ENCODE measurements around the gene CLCA2. TPM values are rescaled to one million over a fixed set of nuclear protein-coding genes. Genes with fewer than 3 reads are reported as not detected.

The CLCA2 gene
- total RNA-seq (ENCODE audit: low replicate concordance): not detected in 2 replicates

- no peaks in the 10 kb centered on the region for H4K20me1 ChIP-seq (ENCODE audit: low read depth)
- Mint-ChIP-seq H3K27ac (no peak within 1 kb of the TSS), H3K36me3 (no peaks in the 10 kb centered on the region), H3K9me3 (no peaks in the 10 kb centered on the region), H3K4me1 (peaks cover 5% of the 10 kb centered on the region), H3K27me3 (ENCODE audit: insufficient read depth, low read depth) (no peaks in the 10 kb centered on the region), H3K4me3 (no peak within 1 kb of the TSS)
- no peak within 1 kb of the TSS for H3K27ac ChIP-seq
- no peaks in the 10 kb centered on the region for H3K79me2 ChIP-seq (ENCODE audit: low read depth)
- no peak for TF ChIP-seq EZH2 (IDR thresholded peaks at IDR 0.05)
- TF ChIP-seq CTCF (IDR thresholded peaks at IDR 0.05): no peak
- TF ChIP-seq EZH2phosphoT487 (IDR thresholded peaks at IDR 0.05): no peak
- no peaks in the 10 kb centered on the region for H3K27me3 ChIP-seq
- H3K36me3 ChIP-seq: no peaks in the 10 kb centered on the region
- no peak for DNase-seq (ENCODE audit: low spot score)
- H3K9ac ChIP-seq: no peak within 1 kb of the TSS
- H3K4me2 ChIP-seq: no peak within 1 kb of the TSS
- no peaks in the 10 kb centered on the region for H3K9me3 ChIP-seq (ENCODE audit: low read depth)
- no peaks in the 10 kb centered on the region for H3K4me1 ChIP-seq
- no peak within 1 kb of the TSS for H3K4me3 ChIP-seq
- no peak within 1 kb of the TSS for H2AFZ ChIP-seq (replicated peaks)
- H3F3A ChIP-seq (ENCODE audit: low read depth): no peaks in the 10 kb centered on the region
Observed at GRCh38 chr1:86423873-86424272, at the start of gene CLCA2. TSS of gene CLCA2 (plus strand) at chr1:86424171. CDS start at chr1:86424248, 77 bp downstream.

GRCh38 chr1:86375688-86376087 lies 48.3 kb upstream of the CLCA2 start:
- H3K4me3 Mint-ChIP-seq: no peak overlapping the region
- Histone ChIP-seq H3K36me3 (peaks cover 9% of the 10 kb centered on the region), H3F3A (ENCODE audit: low read depth) (no peaks in the 10 kb centered on the region), H3K27ac (no peak overlapping the region), H3K79me2 (ENCODE audit: low read depth) (no peaks in the 10 kb centered on the region), H3K27me3 (no peaks in the 10 kb centered on the region), H3K4me2 (no peak overlapping the region), H3K9ac (no peak overlapping the region), H4K20me1 (ENCODE audit: low read depth) (no peaks in the 10 kb centered on the region), H3K4me3 (no peak overlapping the region), H3K4me1 (no peaks in the 10 kb centered on the region), H3K9me3 (ENCODE audit: low read depth) (no peaks in the 10 kb centered on the region), H2AFZ (replicated peaks) (no peak overlapping the region)
- no peaks in the 10 kb centered on the region for H3K4me1 Mint-ChIP-seq
- DNase-seq (ENCODE audit: low spot score): no peak
- no peak overlapping the region for H3K27ac Mint-ChIP-seq
- H3K27me3 Mint-ChIP-seq (ENCODE audit: insufficient read depth, low read depth): peaks cover 2% of the 10 kb centered on the region
- peaks cover 22% of the 10 kb centered on the region for H3K9me3 Mint-ChIP-seq
- peaks cover 31% of the 10 kb centered on the region for H3K36me3 Mint-ChIP-seq
- TF ChIP-seq CTCF (IDR thresholded peaks at IDR 0.05): no peak
- TF ChIP-seq EZH2phosphoT487 (IDR thresholded peaks at IDR 0.05): no peak
- no peak for TF ChIP-seq EZH2 (IDR thresholded peaks at IDR 0.05)

GRCh38 chr1:86377341-86377740 lies 46.6 kb upstream of the CLCA2 start:
- peaks cover 22% of the 10 kb centered on the region for H3K9me3 Mint-ChIP-seq
- no peak overlapping the region for H3K4me3 ChIP-seq

More at GRCh38 chr1:86377341-86377740, 46.6 kb upstream of the CLCA2 start:
- TF ChIP-seq CTCF (IDR thresholded peaks at IDR 0.05) (no peak), EZH2phosphoT487 (IDR thresholded peaks at IDR 0.05) (no peak), EZH2 (IDR thresholded peaks at IDR 0.05) (no peak)
- H3K4me3 Mint-ChIP-seq: no peak overlapping the region
- Histone ChIP-seq H3K36me3 (peaks cover 5% of the 10 kb centered on the region), H3F3A (ENCODE audit: low read depth) (no peaks in the 10 kb centered on the region), H3K4me2 (no peak overlapping the region), H3K9ac (no peak overlapping the region), H4K20me1 (ENCODE audit: low read depth) (no peaks in the 10 kb centered on the region), H3K4me1 (no peaks in the 10 kb centered on the region), H3K9me3 (ENCODE audit: low read depth) (no peaks in the 10 kb centered on the region), H3K27me3 (no peaks in the 10 kb centered on the region), H3K27ac (no peak overlapping the region), H3K79me2 (ENCODE audit: low read depth) (no peaks in the 10 kb centered on the region), H2AFZ (replicated peaks) (no peak overlapping the region)
- no peak overlapping the region for H3K27ac Mint-ChIP-seq
- peaks cover 31% of the 10 kb centered on the region for H3K36me3 Mint-ChIP-seq
- H3K27me3 Mint-ChIP-seq (ENCODE audit: insufficient read depth, low read depth): peaks cover 2% of the 10 kb centered on the region
- DNase-seq (ENCODE audit: low spot score): no peak
- H3K4me1 Mint-ChIP-seq: no peaks in the 10 kb centered on the region

Data from neural progenitor cell (in vitro differentiated cells).